ENCODE data around the gene ANXA2R.
"Not testable (repeated sequence)": the region's sequence is repeated elsewhere in the genome, so short reads cannot be mapped to it uniquely, and the experiment has no call there.

Gene ANXA2R

DNA sequence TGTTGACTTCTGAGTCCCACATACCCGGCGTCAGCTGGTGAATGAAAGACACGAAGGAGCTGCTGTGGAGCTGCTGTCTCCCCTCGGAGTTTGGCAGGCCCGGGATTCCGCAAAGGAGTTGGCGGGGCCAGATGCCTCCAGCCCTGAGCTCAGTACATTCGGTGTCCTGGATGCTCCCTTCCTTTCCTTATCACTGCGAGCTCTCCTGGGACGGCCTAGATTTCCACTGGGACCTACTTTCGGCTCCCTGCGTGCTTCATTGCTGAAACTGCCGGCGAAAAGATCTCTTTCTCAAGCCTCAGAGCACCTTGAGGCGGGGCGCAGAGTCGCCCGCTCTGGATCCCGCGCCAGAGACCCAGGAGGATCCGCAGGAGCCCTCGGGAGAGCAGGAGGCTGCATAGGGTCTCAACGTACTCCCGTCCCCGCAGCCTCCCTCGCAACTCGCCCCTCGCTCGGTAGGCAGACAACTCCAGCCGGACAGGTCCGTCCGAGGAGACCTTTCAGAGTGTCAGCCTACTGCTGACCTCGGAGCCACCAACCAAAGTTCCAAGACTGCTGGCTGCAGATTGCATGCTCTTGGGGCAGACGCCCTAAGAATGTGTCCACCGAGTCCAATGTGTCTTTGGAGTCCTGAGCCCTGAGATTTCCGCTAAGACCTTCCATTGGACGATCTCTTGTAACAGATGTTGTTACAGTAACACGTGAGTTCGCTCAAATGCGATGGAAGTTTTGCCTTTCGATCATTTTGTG lies 6.1 kb downstream of the ANXA2R start:
- DNase-seq: no peak

DNA sequence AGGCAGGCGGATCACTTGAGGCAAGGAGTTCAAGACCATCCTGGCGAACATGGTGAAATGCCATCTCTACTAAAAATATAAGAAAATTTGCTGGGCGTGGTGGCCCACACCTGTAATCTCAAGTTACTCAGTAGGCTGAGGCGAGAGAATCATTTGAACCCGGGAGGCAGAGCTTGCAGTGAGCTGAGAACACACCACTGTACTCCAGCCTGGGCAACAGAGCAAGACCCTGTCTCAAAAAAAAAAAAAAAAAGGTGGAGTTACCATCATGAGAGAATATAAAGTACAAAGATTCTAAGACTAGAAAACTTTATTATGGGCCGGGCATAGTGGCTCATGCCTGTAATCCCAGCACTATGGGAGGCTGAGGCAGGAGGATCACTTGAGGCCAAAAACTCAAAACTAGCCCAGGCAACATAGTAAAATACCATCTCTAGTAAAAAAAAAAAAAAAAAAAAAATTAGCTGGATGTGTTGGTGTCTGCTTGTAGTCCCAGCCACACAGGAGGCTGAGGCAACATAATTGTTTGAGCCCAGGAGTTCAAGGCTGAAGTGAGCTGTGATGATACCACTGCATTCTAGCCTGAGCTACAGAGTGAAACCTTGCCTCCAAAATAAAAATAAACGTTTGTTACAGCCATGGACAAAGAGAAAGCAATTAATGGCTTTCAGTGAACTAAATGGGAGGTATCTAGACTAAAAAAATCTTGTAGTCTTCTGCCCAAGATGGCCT lies 12.9 kb downstream of the ANXA2R start:
- DNase-seq: no peak

DNA sequence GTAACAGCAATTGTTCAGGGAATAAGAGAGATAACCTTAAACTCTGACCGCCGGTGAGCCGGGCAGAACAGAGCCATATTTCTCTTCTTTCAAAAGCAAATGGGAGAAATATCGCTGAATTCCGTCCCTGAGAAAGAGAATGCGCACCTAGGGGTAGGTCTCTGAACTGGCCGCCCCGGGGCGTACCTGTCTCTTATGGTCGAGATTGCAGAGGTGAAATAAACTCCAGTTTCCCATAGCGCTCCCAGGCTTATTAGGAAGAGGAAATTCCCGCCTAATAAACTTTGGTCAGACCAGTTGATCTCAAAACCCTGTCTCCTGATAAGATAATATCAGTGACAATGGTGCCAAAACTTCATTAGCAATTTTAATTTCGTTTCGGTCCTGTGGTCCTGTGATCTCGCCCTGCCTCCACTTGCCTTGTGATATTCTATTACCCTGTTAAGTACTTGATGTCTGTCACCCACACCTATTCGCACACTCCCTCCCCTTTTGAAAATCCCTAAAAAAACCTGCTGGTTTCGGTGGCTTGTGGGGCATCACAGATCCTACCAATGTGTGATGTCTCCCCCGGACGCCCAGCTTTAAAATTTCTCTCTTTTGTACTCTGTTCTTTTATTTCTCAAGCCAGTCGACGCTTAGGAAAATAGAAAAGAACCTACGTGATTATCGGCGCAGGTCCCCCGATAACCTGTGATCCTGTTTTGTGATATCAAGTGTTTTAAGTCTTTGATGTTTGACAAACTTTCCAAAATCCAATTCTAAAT lies 14.8 kb downstream of the ANXA2R start:
- DNase-seq: not testable (repeated sequence)

DNA sequence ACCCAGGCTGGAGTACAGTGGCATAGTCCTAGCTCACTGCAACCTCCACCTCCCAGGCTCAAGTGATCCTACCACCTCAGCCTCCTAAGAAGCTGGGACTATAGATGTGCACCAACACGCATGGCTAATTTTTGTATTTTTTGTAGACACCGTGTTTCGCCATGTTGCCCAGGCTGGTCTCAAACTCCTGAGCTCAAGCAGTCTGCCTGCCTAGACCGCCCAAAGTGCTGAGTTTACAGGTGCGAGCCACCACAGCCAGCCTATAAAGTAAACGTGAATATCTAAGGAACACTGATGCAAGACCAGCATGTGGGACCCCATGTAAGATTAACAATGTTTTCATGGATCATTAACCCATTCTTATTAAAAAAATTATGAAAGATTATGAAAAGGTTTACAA lies 15.9 kb downstream of the ANXA2R start:
- DNase-seq: no peak

DNA sequence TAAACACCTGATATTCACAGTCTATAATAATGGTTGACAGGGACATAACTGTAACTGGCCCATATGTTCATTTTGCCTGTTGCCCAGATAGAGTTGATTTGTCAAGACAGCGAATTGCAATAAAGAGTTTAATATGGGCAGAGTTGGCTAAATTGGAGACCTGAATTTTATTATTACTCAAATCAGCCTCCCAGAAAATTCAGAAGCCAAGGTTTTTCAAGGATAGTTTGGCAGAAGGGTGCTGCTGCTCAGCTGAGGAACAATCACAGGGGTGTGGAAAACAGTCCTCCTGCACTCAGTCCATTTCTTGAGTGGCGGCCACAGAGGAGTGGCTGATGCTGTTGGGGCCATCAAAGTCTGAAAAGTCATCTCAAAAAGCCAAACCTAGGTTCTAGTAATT lies 19.0 kb downstream of the ANXA2R start:
- no peak for DNase-seq

DNA sequence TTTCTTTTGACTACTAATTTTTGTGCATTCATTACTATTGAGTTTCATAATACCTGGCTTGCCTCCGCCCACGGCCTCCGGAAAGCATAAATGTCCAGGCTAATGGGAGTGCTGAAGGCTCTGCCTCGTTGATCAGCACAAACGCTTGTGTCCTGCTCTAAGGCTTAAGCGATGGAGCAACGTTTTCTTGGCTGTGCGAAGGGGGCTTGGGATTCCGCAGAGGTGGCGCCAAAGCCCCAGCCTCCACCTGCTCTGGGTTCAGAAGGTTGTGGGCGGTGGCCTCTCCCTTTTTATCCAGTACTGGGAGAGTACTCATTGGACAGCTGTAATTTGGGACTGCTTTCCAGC lies 19.7 kb downstream of the ANXA2R start:
- DNase-seq: peak in 3 of 6 experiments; percentile 10 to 34 (median 22)

DNA sequence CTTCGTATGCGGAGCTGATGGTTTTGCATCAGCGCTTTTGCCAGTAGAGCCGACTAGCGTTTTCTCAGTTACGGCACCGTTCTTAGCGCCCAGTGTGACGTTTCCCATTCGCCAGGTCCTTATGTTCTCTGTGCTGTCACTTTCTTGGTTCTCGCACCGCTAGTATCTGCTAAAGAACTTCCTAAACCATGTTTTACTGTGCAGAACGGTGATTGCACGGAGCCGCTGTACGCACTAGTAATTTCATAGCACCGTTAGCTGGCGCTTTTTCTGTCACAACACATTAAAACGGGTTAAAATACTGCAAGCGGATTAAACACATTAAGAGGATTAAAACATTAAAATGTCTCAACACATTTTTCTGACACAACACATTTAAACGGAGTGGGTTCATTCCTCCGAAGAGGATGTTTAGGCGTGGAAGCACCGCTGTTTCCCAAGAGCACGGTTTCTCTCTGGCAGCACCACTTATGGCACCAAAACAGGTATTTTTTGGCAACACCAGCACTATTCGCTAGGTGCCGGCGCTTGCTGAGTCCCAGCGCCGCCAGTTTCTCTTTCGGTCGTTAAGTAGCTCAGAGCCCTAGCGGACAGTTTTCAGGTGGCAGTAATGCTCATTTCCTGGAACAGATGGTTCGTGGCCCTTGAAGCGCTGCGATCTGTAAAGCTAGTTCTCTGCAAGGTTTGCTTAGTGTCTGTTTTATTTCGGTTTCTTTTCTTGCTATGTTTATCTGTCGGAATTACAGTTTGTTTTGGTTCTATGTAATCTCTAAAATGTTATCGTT lies 20.3 kb downstream of the ANXA2R start:
- peak; percentile 62 to 88 (median 85) for DNase-seq

DNA sequence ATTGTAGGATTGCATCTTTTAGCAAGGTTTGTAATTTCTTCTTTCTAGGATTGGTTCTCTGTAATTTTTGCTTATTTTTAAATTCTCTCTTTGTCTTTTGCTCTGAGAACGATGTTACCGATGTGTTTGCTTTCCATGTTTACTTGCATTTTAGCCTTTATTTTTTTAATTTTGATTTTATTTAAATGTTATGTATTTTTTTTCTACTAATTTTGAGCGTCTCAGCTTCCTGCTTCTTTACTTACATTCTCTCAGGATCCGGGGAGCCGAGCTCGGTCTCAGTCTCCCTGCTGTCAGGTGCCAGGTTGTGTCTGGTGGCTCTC lies 20.9 kb downstream of the ANXA2R start:
- no peak for DNase-seq

DNA sequence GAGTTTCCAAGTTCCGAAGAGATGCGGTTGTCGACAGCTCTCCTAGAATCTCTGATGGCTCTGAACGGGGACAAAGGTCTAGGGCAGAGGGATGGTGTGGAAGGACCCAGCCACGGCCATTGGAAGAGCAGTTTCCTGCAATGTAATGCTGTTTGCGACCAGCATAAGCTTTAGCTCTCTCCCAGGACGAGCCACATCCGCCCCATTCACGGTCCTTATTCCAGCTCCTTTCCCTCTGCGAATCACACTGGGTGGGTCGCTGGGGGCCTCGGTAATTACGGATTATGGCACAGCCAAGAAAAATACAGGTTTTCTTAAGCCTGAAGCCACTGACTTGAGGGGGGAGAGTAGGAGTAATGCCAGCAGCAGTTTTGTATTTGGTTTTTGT lies 22.7 kb downstream of the ANXA2R start:
- peak in 2 of 6 experiments; percentile 45 to 57 for DNase-seq

DNA sequence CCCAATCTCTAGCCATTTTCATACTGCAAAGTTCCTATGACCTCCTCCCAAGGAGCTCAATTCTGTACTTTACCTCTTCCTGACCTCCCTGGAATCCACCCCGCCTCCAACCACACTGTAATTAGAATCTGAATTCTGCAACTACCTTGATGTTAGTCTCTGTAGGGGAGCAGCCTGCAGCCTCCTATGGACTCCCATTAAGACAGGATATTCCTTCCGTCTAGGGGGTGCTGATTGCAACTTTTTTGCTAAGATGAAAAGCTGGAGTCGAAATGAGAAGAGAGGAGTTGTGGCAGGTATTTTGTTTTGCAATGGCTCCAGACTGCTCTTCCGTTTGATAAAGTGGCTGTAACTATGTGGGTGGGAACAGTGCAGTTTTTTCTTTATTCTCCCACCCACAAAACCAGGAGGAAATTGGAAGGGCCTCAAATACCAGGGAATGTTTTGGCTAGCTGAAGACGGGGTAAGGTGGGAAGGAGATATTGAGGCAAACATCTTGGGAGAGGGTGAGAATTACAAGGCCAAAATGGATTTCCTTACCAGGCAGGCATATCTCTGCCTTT lies 23.8 kb downstream of the ANXA2R start:
- DNase-seq: no peak

DNA sequence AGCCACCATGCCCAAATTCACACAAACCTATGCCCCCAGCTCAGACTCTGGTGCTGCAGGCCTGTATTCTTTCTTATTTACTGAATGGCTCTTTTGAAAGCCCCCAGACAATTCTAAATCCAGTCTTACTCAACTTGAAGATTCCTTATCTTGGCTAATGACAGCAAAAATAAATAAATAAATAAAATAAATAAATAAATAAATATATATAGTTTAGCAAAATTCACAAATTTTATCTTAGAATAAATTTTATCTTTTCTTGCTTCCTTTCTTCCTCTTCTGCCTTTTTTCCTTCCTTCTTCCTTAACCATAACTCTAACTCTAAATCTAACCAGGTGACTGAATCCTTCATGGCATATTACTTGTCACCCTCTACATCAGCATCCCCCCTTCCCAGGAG lies 25.6 kb downstream of the ANXA2R start:
- no peak for DNase-seq

DNA sequence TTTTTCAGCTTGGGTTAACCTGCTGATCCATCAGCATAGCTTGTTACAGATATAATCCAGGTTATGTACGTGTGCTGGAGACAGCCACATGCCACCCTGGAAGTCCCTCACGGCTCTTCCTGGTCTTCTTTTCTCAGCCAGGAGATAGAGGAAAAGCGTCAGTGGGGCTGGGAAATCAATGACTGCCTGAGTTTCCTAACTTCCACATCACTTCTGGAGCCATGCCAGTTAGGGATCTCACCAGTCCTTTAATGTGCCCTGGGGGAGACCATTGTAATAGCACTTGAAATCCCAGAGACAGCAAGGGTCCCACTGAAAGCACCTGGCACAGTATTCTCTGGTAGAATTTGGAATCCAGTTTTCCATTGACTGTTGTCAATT lies 29.2 kb downstream of the ANXA2R start:
- DNase-seq: no peak

DNA sequence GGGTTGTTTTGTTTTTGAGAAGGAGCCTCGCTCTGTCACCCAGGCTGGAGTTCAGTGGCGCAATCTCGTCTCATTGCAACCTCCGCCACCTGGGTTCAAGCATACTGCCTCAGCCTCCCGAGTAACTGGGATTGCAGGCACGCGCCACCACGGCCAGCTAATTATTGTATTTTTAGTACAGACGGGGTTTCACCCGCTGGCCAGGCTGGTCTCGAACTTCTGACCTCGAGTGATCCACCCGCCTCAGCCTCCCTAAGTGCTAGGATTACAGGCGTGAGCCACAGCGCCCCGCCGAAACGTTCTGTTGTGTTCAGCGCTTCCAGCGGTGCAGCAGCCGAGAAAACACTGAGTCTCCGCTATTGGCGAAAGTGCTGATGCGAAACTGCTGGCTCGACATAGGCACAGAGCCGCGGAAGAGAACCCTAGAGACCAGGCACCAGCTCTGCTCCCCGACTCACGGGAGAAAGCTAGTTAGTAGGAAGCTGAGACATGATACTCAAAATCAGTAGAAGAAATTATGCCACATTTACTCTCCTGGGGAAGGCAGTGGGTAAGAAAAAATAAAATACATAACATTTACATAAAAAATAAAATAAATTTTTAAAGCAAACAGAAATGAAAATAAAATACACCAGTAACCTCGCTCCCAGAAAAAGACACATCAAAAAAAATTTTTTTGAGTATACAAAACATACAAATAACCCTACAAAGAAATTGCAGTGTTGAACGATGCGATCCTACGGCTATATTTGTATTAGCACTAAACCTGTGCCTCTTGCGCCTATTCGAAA lies 31.6 kb downstream of the ANXA2R start:
- peak; percentile 84 to 95 (median 88) for DNase-seq

DNA sequence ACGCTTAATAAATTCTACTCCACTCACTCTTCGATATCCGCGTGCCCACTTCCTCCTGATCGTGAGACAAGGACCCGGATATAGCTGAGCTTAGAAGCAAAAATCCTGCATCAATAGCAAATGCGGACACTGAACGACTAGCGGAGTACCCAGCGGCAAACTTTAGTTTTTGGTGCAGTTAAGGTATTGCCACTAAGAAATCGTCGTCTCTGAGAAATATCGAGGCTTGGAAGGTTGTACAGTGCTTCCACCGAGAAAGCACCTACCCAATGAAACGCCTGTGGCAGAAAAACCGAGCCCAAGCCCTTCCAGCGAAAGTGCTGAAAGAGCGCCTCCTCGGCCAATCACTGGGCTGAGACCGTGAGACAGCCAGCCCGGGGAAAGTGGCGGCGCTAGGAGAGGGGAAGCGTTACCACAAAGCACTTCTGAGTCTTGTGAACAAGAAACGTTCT lies 32.2 kb downstream of the ANXA2R start:
- peak; percentile 79 to 98 (median 84) for DNase-seq

DNA sequence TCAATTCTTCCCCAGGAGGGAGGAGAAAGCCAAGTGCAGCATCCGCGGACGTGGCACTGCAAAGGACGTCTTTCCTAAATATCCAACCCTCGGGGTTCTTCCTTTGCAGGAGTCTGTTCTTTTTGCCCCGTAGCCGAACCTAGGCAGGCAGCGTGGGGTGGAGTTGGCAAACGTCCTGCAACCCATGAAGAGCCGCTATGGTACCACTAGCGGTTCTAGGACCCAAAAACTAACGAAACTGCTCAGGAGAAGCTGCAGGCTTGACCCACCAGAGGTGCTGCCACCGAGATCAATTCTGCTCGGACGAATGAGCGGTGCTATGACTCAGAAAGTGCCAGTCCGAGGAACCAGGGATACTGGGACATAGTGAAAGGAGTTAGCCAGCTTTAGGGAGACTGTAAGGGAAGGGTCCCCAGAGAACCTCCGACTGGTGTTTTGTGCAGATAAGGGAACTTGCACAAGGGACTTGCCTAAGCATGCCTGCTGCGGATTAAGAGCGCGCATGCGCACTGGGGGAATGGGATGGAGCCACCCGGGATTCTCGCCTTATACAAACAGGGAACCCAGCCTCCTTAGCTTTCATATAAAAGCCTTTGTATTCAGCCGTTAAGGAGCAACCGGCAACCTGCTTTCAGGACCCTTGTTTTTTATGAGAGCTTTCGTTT lies 32.7 kb downstream of the ANXA2R start:
- peak in 5 of 6 experiments; percentile 64 to 98 (median 73) for DNase-seq

DNA sequence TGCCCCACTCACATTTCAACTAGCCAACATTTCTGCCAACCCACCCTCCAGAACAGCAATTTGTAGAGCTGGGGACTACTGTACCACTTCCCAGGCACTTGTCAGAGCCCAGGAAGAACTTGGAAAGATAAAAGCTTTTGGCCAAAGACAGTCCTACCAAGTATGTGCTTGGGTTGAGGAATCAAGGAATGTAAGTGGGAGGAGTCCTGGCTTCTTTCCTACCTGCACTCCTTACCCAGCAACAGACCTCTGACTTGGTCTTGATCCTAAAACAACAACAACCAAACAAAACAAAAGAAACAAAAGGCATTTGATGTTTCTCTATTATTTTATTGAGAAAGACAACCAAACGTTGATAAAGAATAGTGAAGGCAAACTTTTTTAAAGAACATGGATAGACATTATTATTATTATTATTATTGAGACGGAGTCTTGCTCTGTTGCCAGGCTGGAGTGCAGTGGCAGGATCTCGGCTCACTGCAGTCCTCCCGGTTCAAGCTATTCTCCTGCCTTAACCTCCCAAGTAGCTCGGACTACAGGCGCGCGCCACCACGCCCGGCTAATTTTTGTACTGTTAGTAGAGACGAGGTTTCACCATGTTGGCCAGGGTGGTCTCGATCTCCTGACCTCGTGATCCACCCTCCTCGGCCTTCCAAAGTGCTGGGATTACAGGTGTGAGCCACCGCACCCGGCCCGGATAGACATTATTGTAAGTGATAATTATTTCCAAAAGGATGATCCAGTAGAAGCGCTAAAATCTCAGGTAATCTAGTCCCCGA lies 33.5 kb downstream of the ANXA2R start:
- no peak for DNase-seq

DNA sequence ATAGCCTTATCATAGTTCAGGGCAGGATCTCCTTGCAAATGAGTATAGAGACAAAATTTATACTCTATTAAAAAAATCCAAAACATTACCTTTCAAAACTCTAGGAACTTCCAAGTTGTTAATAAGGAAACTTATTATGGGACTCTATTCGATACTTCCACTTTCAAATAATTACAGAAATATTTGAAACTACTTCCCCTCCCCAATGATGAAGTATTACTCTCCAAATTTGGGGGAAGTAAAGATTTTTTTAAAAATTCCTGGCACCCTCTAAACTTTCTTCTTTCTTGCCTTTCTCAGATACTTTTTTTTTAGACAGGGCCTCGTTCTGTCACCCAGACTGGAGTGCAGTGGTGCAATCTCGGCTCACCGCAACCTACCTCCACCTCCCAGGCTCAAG lies 35.1 kb downstream of the ANXA2R start:
- no peak for DNase-seq

DNA sequence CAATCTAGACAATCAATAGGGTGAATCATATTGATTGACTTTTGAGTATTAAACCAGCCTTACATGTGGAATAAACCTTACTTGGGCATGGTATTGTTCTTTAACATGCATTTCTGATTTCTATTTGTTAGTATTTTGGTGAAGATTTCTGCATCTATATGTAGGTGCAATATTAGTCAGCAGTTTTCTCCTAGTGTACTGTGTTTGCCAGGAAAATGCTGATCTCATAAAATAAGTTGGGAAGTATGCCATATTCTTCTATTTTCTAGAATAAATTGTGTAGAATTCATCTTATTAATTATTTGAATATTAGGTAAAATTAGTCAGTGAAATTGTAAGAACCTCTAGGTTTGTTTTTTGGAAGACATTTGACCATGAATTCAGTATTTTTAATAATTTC lies 38.4 kb downstream of the ANXA2R start:
- DNase-seq: no peak

DNA sequence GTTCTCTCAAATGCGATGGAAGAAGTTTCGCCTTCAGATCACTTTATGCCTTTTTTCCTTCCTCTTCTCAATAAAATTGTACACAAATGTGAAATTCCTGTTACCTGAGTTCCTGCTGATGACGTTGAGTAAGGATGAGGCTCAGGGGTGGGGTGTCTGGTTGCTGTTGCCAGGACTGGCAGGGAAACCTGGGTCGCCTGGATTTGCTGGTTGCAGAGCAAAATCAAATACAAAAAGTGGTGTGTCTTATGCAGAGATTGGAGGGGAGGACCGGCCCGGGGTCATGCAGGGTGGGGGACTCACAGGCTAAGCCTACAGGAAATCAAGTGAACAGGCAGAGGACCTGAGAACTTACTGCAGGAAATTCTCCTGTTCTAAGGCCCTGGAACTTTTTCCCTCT lies 39.2 kb downstream of the ANXA2R start:
- no peak for DNase-seq

DNA sequence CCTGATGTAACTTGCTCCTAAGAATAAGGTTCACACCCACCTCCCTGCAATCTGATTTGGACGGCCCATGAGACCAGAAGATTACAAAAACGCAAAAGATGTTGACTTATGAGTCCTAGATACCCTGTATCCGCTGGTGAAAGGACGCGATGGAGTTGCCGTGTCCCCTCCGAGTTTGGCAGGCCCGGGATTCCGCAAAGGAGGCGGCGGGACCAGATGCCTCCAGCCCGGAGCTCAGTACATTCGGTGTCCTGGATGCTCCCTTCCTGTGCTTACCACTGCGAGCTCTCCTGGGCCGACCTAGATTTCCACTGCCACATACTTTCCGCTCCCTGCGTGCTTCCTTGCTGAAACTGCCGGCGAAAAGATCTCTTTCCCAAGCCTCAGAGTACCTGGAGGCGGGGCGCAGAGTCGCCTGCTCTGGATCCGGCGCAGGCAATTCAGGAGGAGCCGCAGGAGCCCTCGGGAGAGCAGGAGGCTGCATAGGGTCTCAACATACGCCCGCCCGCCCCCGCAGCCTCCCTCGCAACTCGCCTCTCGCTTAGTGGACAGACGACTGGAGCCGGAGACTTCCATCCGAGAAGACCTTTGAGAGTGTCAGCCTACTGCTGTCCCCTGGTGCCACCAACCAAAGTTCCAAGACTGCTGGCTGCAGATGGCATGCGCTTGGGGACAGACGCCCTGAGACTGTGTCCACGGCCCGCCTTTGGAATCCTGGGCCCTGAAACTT lies 39.8 kb downstream of the ANXA2R start:
- no peak for DNase-seq

Data from stimulated activated naive CD4-positive, alpha-beta T cell (primary cell).